Eye (tissue), 1 donor: ENCODE results near the gene CCNH.

ENCODE experiments used
- DNase-seq: peaks from one replicate; pipeline ENCODE4 v3.0.0-alpha.2; 2015

Gene CCNH

GRCh38 chr5:87412630-87413342 lies at the start of gene CCNH:
TSS of gene CCNH (minus strand) at chr5:87412930. CDS start at chr5:87412794, 136 bp downstream.
- DNase-seq = peak; percentile 99

DNA sequence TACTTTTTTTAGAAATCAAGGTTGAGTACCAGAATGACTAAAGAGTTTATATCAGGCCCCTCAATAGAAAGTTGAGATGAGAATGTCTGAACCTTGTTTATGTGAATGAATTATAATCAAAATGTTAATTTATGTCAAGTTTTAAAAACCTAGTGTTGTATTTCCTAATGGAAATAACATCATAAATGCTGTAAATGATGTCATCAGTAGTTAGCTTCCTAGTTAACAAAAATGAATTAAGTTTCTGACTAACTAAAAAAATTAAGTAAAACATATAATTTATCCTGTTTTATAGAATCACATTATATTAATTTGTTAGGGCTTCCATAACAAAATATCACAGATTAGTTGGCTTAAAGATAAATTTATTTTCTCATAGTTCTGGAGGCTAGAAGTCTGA lies 45.0 kb upstream of the CCNH start:
- DNase-seq = no peak

DNA sequence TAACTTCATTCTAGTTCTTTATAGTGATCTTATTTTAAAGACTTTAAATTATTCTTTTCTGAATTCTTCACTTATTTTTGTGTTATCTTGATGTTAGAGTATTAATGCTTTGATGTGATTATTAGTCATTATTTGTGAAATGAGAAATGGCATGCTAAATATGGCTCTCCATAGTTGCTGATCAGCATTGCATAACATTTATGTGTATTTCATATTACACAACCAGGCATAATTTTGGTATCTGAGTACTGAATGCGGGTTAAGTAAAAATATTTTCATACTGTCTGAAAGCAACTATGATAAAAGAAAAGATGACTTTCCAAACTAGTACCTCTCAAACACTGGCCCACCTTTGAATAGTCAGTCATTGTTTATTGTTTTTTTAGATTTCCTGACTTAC lies 41.1 kb upstream of the CCNH start:
- DNase-seq = no peak

DNA sequence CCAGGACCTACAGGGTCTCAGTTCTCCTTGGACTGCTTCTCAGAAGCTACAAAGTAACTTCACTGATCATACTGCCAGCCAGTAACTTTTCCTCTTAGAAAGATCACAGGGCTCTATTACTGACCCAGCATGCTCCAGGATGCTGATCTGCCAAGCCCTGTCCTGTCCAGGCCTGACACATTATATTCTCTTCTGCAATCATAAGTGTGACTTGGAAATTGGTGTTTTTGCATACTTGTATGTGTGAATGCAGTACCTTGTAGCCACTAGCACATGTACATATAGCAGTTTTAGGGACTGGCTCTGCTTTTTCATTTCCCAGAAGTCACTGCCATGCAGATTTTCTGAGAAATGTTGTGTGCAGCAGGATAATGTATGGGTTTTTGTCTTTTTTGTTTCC lies 40.1 kb upstream of the CCNH start:
- no peak for DNase-seq

- DNase-seq = no peak
Measured at GRCh38 chr5:87442419-87442818, 29.7 kb upstream of the CCNH start.

- no peak for DNase-seq
Measured at GRCh38 chr5:87438231-87438630, 25.5 kb upstream of the CCNH start.

DNA sequence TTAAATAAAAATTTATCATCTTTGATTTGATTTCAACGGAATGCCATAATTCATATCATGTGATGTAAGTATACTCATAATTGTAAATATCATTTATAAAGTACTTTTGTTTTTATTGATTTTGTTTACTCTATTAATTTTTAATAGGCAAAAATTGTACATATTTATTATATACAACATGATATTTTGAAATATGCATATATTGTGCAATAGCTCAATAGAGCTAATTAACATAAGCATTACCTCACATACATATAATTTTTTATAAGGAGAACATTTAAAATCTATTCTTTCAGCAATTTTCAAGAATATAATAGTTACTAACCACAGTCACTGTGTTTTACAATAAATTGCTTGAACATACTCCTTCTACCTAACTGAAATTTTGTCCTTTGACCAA lies 25.0 kb upstream of the CCNH start:
- no peak for DNase-seq

DNA sequence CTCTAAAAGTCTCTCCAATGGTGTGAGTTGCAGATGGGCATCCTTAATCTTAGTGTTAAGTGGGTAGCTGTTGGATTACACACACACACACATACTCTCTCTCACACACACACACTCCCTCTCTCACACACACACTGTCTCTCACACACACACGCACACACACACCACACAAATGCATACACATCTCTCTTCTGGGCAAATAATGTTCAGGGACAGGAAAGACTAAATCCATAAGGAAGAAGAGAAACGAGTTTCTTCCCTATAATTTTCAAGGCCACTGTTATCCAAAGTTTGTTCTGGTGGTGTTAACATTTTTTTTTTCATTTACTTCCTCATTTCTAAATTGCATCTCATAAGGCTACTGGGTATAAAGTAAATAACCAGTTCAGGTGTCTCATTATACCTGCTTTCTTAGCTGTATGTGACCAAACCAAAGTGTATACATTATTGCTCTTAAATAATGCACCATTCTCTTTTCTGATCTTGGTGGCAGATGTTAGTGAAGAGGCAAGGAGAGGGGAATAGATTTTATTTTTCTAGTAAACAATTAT lies 22.5 kb upstream of the CCNH start:
- no peak for DNase-seq

DNA sequence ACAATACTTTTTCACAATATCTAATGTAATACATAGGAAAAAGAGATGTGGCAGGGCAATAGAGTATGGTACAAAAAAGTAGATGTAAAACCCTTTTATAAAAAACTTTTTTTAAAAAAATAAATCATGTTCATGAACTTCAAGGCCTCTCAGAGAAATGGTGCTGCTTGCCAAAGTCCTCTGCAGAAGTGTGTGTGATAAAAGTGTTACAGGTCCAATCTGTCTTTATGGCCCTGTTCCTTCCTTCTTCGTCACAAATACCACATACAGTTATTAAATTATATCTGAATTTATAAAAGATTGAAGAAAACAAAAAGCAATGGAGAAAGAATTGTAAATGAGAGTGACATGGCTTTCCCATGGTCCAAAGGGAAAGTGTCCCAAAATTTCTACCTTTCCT lies 21.7 kb upstream of the CCNH start:
- no peak for DNase-seq

DNA sequence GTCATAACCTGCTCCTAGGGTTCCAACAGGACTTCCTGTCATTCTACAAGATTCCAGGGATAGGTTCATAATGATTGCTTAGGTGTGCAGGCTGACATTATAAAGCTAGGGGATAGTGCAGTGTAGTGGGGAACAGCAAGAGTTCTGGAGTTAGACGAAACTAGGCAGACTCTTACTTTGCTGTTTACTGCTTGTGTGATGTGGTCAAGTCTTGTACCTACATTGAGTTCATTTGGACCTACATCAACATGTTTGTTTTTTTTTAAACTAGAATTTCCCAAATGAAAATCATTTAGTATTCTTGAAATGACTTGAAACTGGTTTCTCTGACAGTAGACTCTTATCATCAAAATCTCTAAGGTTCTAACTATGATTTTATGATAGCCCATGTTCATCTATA lies 21.2 kb upstream of the CCNH start:
- DNase-seq = no peak

DNA sequence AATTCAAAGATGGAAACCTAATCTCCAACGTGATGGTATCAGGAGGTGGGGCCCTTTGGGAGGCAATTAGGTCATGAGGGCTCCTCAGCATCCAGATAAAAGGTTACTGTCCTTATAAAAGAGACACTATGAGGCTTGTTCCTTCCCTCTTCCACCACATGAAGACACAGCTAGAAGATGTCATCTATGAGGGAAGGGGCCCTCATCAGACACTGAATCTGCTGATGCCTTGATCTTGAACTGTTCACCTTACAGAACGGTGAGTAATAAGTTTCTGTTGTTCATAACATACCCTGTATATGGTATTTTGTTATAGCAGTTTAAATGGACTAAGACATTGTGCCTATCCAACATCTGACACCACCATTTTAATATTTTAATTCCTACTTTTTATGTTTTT lies 19.7 kb upstream of the CCNH start:
- no peak for DNase-seq

- no peak for DNase-seq
Measured at GRCh38 chr5:87430863-87431457, 18.2 kb upstream of the CCNH start.

- no peak for DNase-seq
Measured at GRCh38 chr5:87423755-87424154, 11.0 kb upstream of the CCNH start.

- no peak for DNase-seq
Measured at GRCh38 chr5:87421307-87421706, 8.6 kb upstream of the CCNH start.

GRCh38 chr5:87418506-87418905 lies 5.8 kb upstream of the CCNH start:
- DNase-seq = no peak

- DNase-seq = no peak
Measured at GRCh38 chr5:87413343-87413645, 564 bp upstream of the CCNH start.

GRCh38 chr5:87411973-87412629 lies 629 bp downstream of the CCNH start:
- DNase-seq = no peak

GRCh38 chr5:87411586-87411972 lies 1.2 kb downstream of the CCNH start:
- no peak for DNase-seq

DNA sequence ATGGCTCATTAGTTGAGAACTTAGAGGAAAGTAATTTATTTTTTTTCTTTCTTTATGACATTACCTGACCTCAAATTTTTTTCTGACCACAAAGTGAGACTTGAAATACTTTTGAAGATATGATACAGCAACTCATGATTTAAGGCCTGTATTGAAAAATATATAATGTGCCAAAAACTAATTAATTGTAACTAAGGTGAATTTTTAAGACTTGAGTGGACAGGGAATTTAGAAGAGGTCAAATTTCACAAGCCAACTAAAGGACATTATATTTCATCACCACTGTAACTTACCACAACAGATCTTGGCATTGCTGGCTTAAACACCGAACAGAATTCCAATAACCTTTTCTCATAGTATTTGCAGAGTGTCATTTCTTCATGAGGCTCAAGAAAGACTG lies 1.8 kb downstream of the CCNH start:
- DNase-seq = no peak

GRCh38 chr5:87408204-87408603 lies 4.5 kb downstream of the CCNH start:
- DNase-seq = no peak

- DNase-seq = no peak
Measured at GRCh38 chr5:87405472-87406155, 7.1 kb downstream of the CCNH start.

- DNase-seq = no peak
Measured at GRCh38 chr5:87404359-87404758, 8.4 kb downstream of the CCNH start.

GRCh38 chr5:87403899-87404298 lies 8.8 kb downstream of the CCNH start:
- DNase-seq = no peak

- DNase-seq = no peak
Measured at GRCh38 chr5:87403409-87403808, 9.3 kb downstream of the CCNH start.
